Stimulated activated memory B cell treated with anti-CD40 and anti-IgM and Interleukin-4, amounts not matched to agents 10 μg/mL and 1 μg/mL and 100 μg/mL, for 72 hours (primary cell): ENCODE data around the gene TMEM266.
A peak's percentile ranks its signal among the peaks of the same experiment; 100 is the strongest.

Experiments
- ATAC-seq: fragments of 150-1000 bp; cut with Tn5 transposase; 2 replicates; pipeline ENCODE4 v1.10.0; 2021
- H3K27ac Mint-ChIP-seq: one replicate; pipeline ENCODE4 v1.8.0; 2022; ENCODE audit warnings: mild to moderate bottlenecking, mixed read lengths
- H3K27me3 Mint-ChIP-seq: one replicate; pipeline ENCODE4 v1.8.0; 2022; ENCODE audit warnings: mixed read lengths
- H3K36me3 Mint-ChIP-seq: one replicate; pipeline ENCODE4 v1.8.0; 2022; ENCODE audit warnings: mixed read lengths
- H3K4me1 Mint-ChIP-seq: one replicate; pipeline ENCODE4 v1.8.0; 2022; ENCODE audit warnings: mixed read lengths
- H3K4me3 Mint-ChIP-seq: one replicate; pipeline ENCODE4 v1.8.0; 2022; ENCODE audit warnings: mild to moderate bottlenecking, moderate library complexity, mixed read lengths
- H3K9me3 Mint-ChIP-seq: one replicate; pipeline ENCODE4 v1.8.0; 2022; ENCODE audit warnings: mixed read lengths

Gene TMEM266

DNA sequence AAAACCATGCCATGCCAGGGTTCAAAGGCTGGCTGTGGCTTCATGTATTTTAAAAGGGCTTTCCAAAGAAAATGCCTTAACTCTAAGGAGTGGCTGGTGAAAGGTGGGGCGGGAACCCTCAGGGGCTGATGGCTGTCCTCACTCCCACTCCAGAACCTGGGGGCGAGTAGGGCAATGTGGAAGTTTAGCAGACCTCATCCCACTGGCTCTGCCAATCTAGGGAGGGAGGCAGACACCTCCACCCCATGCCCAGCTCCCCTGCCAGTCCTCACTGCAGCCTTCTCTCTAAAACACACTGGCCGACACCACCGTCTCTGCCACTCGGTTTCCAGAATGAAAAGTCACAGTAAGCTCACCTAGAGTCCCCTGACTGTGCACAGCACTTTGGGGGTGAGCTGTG is 99.5 kb downstream of the TMEM266 start:
- Mint-ChIP-seq H3K4me1 (no peaks in the 10 kb centered on the region), H3K27me3 (peaks cover 21% of the 10 kb centered on the region), H3K4me3 (no peak overlapping the region), H3K36me3 (no peaks in the 10 kb centered on the region), H3K27ac (no peak overlapping the region), H3K9me3 (no peaks in the 10 kb centered on the region)
- ATAC-seq: no peak

DNA sequence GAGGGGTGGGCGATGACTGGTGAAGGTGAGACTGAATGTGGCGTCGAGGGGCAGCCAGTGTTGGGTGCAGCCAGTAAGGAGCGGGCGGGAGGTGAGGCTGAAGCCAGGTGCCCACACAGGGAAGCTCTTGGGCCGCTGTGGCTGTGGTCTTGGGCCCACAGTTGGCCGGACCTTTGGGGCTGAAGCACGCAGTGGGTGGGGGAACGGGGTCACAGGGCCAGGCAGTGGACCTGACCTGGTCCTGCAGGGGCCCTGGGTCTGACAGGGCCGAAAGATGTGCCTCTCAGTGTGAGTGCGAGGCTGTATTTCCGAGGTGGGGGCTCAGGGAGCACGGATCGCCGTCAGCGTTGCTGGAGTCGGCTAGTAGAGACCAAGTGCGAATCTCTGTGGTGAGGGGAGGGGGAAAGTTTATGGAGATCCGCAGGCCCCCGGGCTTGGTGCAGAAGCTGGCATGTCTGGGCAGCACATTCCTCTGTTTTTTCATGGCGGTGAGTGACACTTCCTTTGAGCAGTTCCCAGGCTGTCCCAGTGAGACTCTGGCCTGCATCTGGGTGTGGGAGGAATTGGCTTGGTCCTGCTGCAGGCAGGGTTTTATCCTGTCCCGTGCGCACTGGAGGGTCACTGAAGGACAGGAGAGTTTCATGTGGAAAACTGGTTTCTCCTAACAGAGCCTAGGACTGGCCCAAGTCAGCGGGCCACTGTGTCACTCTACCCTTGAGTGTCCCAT is 100.8 kb downstream of the TMEM266 start:
- no peaks in the 10 kb centered on the region for H3K36me3 Mint-ChIP-seq
- no peaks in the 10 kb centered on the region for H3K4me1 Mint-ChIP-seq
- H3K9me3 Mint-ChIP-seq: no peaks in the 10 kb centered on the region
- H3K27ac Mint-ChIP-seq: no peak overlapping the region
- no peak overlapping the region for H3K4me3 Mint-ChIP-seq
- peaks cover 21% of the 10 kb centered on the region for H3K27me3 Mint-ChIP-seq
- no peak for ATAC-seq

DNA sequence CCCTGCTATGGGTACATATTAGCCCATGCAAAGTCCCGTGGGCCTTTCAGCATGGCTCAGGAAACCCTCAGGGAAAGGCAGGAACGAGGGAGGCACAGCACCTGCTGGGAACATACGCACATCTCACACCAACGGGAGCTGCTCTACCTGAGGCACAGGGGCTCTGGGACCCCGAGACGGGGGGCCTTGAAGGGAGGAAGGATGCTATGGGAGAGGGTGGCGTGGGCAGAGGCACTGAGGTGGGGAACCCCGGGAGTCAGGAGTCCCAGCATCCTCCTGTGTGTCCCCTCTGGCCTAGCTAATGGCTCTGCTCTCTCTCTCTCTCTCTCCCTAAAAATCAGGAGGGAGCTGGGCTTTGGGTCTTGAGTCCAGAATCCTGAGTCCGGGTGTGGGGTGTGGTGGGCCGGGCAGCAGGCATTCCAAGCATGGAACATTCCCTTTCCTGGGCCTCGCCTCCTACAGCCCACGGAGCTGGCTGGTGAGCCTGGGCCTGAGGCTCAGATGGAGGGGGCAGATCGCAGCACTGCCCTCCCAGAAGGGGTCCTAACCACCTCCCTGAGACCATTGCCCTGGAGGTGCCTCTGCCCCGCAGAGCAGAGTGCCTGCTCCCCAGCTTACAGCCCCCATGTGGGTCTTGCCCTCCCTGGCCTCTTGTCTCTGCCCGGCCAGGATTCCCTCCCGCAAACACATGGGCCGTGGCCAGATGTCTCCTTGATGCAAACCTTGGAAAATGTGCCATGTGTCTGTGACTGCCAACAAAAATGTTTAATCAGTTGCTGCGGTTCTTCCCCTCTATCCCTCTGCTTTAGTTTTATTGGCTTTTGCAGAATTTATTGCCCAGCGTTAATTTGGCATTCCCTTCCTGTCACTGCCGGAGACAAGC is 101.6 kb downstream of the TMEM266 start:
- Mint-ChIP-seq H3K27me3 (peaks cover 21% of the 10 kb centered on the region), H3K4me1 (no peaks in the 10 kb centered on the region), H3K27ac (no peak overlapping the region), H3K4me3 (no peak overlapping the region), H3K9me3 (no peaks in the 10 kb centered on the region), H3K36me3 (no peaks in the 10 kb centered on the region)
- ATAC-seq: no peak

DNA sequence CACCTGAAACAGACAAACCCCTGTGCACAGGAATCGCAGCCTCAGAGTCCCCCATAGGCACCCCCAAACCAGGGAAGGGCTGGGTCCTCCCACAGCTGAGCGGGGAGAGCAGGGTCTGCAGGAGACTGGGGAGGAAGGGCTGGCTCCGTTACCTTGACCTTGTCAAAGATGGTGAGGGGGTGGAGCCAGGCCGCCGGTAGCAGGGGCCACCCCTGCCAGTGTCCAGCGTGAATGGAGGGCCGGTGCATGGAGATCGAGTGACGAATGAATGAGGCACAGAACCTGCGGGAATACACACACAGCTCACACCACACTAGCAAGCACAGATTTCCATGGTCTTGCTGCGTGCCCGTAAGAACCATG is 102.2 kb downstream of the TMEM266 start:
- Mint-ChIP-seq H3K27ac (no peak overlapping the region), H3K4me1 (no peaks in the 10 kb centered on the region), H3K36me3 (no peaks in the 10 kb centered on the region), H3K27me3 (peaks cover 21% of the 10 kb centered on the region), H3K4me3 (no peak overlapping the region), H3K9me3 (no peaks in the 10 kb centered on the region)
- no peak for ATAC-seq

DNA sequence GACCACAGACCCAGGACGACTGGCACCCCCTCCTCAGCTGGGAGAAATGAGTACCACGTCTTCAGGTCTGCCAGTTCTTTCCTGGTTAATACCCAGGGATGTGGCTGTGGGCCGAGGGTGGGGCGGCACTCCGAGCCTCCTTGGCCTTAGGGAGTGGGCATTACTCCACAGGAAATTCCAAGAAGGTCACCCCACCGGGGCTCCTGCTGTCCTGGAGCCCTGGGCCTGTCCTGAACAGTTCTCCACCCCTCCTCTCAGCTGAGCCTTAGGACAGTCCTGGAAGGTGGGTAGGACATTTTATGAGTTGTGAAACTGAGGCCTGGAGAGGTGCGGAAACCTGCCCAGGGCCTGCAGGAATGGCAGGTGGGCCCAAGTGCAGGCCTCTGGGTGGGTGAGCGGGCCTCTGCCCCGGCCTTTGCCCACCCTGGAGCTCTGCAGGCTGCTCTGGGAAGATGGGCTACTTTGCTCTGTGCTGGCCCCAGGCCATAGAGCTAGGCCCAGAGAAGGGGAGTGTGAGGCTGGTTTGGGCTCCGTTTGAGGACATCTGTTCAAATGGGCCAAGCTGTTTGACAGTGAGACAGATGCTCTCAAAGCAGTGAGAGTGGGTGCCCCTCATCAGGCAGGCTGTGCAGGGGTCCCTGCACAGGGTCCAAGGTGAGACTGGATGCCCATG is 103.1 kb downstream of the TMEM266 start:
- Mint-ChIP-seq H3K4me3 (no peak overlapping the region), H3K4me1 (no peaks in the 10 kb centered on the region), H3K27ac (no peak overlapping the region), H3K9me3 (no peaks in the 10 kb centered on the region), H3K36me3 (no peaks in the 10 kb centered on the region), H3K27me3 (peaks cover 21% of the 10 kb centered on the region)
- ATAC-seq: no peak

DNA sequence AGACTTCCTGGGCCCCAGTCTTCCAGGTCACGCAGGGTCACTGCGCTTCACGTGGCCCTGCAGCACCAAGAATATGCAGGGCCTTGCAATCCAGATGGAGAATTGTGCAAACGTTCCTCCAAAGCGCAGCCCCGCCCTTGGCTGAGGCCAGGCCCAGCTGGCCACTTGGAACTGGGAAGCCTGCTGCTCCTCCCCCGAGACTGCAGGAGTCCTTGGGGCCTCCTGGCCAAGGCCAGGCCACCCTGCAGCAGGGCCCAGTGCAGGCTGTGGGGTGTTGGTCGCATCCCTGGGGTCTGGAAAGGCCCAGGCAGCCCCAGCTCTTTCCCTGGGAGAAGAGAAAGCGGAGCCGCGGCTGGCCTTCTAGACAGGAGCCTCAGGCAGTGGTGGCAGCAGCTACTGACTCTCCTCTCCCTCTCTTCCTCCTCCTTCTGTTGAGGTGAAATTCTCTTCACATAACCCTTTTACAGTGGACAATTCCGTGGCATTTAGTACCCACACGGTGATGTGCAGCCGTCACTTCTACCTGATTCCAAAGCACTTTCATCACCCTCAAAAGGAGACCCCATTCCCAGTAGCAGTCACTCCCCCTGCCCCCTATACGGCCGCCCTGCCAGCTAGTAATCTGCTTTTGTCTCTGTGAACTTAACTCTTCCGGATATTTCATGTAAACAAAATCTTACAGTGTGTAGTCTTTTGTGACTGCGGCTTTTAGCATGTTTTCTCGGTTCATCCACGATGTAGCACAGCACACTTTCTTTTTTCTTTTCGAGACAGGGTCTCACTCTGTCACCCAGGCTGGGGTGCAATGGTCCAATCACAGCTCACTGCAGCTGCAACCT is 103.9 kb downstream of the TMEM266 start:
- H3K27me3 Mint-ChIP-seq: peaks cover 21% of the 10 kb centered on the region
- no peak for ATAC-seq
- no peaks in the 10 kb centered on the region for H3K36me3 Mint-ChIP-seq
- no peaks in the 10 kb centered on the region for H3K4me1 Mint-ChIP-seq
- no peak overlapping the region for H3K27ac Mint-ChIP-seq
- no peaks in the 10 kb centered on the region for H3K9me3 Mint-ChIP-seq
- no peak overlapping the region for H3K4me3 Mint-ChIP-seq

DNA sequence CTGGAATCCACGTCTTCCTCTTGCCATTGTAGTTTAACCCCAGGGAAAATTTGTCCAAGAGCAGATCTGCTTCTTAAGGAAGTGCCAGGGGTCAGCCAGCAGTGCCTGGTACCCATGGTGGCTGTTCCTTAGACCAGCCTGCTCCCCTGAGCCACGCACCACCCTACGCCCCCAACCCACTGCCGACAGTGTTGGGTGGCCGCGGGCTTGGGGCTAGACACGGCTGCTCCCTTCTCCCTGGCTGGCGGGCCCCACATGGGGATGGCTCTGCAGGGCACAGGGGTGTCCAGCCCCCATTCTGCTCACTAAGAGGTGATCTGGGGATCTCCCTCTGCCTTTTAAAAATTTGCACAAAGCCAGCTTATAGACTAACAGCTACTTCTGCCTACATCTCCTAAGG is 104.8 kb downstream of the TMEM266 start:
- no peak for ATAC-seq
- Mint-ChIP-seq H3K27me3 (peaks cover 21% of the 10 kb centered on the region), H3K36me3 (no peaks in the 10 kb centered on the region), H3K4me3 (no peak overlapping the region), H3K4me1 (no peaks in the 10 kb centered on the region), H3K27ac (no peak overlapping the region), H3K9me3 (no peaks in the 10 kb centered on the region)

DNA sequence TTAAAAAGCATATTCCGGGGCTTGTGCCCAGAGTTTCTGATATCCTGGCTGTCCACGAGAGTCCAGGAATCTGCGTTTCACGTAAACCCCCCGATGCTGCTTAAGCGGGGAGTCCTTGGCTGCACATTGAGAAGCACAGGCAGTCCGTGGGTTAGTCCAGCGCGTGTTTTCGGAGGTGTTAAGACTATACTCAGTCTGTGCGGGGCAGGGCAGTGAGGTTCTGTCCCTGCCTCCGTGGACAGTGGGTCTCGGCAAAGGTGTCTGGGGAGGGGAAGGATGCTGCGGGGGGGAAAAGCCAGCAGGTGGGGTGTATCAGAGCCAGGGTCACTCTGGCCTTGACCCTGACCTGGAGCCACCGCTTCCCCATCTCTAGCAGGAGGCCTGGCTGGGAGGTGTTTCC is 106.2 kb downstream of the TMEM266 start:
- no peak for ATAC-seq
- Mint-ChIP-seq H3K36me3 (no peaks in the 10 kb centered on the region), H3K4me1 (no peaks in the 10 kb centered on the region), H3K4me3 (no peak overlapping the region), H3K9me3 (no peaks in the 10 kb centered on the region), H3K27ac (no peak overlapping the region), H3K27me3 (peaks cover 8% of the 10 kb centered on the region)

DNA sequence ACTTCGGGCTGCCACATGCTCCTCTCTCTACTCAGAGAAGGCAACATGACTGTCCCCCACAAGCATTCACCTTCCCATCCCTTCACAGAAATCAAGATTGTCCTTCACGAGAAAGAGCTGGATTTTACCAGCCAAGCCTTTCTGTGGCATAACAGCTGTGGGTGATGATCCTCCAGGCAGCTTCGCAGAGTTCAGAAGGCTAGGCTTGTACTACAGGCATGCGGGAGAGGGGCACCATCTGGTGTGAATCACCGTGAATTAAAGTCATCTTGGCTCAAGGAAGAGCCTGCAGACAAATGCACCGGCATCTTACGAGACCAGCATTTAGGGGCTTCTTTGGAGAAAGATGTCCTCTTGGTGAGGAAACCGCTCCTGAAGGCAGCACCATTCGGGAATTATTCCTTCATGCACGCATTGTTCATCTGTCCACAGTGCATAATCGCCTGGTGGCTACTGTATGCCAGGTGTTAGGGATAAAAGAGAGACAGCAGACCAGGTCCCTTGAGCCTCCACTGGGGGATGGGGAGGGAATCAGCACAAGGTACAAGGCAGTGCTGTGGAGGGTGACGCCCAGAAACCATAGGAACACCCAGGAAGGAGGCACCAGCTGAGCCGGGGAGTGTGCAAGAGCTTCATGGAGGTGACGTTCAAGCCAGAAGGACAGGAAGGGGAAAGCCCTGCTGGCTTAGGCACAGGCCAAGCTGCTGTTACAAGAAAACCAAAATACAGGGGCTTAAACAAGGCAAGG is 108.6 kb downstream of the TMEM266 start:
- no peak overlapping the region for H3K27ac Mint-ChIP-seq
- no peak overlapping the region for H3K4me3 Mint-ChIP-seq

DNA sequence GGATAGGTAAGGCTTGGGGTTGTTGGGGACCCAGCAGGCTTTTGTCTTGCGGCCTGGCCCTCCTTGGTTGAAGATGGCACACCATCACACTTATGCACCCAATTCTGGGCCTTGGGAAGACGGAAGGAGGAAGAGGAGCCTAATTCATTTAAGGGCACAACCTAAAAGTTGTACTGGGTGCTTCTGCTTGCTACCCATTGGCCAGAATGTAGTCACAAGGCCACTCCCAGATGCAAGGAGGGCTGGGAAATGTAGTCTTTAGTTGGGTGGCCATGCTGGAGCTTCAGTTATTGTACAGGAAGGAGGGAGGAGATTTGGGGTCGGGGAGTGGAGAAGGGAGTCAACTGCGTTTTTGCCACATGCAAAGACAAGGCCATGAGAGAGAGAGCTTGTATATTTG is 109.2 kb downstream of the TMEM266 start:
- Mint-ChIP-seq H3K9me3 (no peaks in the 10 kb centered on the region), H3K4me3 (no peak overlapping the region), H3K4me1 (no peaks in the 10 kb centered on the region), H3K27ac (no peak overlapping the region), H3K36me3 (no peaks in the 10 kb centered on the region), H3K27me3 (peaks cover 25% of the 10 kb centered on the region)
- peak; percentile 34 for ATAC-seq

More for the DNA sequence above, 108.6 kb downstream of the TMEM266 start:
- Mint-ChIP-seq H3K4me1 (no peaks in the 10 kb centered on the region), H3K9me3 (no peaks in the 10 kb centered on the region), H3K36me3 (no peaks in the 10 kb centered on the region), H3K27me3 (peaks cover 19% of the 10 kb centered on the region)
- ATAC-seq: no peak

DNA sequence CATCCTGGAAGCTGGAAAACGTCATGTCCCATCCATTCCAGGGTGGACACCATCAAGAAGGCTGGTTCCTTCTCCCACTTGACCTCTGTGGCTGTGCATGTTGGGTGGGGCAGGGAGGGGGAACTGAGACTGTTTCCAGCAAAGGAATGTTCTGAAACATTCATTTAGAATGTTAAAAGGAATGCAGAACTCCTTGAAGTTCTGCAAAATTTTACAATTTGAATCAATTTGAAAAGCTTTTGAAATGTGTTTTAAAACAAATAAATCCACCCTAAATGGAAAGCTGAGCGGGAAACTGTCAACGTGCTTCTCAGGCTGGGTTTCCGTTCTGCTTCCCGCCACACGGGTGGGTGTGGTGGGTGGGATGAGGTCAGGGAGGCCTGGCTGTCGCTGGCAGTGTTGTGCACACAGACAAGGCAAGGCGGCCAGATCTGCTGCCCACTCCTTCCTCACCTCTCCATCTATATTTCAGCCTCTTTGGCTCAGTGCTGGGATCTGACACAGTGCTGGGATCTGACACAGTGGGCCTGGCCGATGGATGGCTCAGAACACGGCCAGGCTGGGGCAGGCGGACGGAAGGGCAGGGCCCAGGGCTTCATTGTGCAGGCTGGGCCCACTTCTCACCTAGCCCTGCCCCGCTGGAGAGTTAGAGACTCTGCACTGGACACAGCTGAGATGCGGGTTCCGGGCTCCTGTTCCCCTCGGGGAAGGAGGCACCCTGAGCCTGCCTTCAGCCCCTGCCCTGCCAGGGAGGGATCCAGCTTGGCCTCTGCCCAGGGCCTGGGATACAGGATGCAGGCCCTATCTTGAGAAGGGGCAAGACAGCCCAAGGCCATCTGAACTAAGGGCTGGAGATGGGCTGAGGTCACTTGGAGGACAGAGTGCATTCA is 110.4 kb downstream of the TMEM266 start:
- ATAC-seq: no peak
- Mint-ChIP-seq H3K4me1 (no peaks in the 10 kb centered on the region), H3K27me3 (peaks cover 26% of the 10 kb centered on the region), H3K27ac (no peak overlapping the region), H3K9me3 (no peaks in the 10 kb centered on the region), H3K4me3 (no peak overlapping the region), H3K36me3 (no peaks in the 10 kb centered on the region)

DNA sequence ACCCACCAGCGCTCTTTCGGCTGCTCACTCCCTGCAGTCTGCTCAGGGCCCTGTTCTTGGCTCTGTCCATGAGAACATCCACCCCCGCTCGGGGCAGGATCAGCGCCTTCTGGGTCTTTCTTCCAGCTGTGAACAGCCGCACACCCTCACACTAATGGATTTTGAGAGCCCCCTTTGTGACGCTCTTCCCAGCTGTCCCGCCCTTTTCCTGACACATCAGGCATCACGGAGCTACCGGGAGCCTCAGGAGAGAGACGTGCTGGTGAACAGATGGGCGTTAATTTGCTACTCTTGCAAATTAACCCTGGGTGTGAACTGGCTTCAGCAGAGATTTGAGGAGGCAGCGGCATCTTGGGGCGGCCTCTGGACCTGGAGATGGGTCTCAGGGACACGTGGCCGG is 113.0 kb downstream of the TMEM266 start:
- no peak for ATAC-seq
- no peak overlapping the region for H3K4me3 Mint-ChIP-seq
- no peak overlapping the region for H3K27ac Mint-ChIP-seq
- H3K27me3 Mint-ChIP-seq: peaks cover 46% of the 10 kb centered on the region
- no peaks in the 10 kb centered on the region for H3K9me3 Mint-ChIP-seq
- no peaks in the 10 kb centered on the region for H3K36me3 Mint-ChIP-seq
- no peaks in the 10 kb centered on the region for H3K4me1 Mint-ChIP-seq

DNA sequence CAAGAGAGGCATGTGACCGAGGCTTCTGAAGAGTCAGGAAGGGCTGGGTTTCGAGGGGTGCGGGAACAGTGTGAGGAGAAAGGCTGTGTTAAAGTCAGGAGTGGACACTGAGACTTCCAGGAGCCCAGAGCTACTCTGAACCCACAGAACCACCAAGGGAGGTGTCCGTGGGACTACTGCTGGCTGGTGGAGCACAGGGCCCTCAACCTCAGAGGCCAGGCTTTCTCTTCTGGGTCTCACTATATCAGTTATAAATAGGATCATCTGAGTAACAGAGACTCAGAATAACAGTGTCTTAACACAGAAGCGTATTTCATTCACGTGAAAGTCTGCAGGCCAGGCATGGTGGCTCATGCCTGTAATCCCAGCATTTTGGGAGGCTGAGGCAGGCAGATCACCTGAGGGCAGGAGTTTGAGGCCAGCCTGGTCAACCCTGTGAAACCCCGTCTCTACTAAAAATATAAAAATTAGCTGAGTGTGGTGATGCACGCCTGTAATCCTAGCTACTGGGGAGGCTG is 113.6 kb downstream of the TMEM266 start:
- no peaks in the 10 kb centered on the region for H3K36me3 Mint-ChIP-seq
- no peak overlapping the region for H3K27ac Mint-ChIP-seq
- ATAC-seq: no peak
- H3K27me3 Mint-ChIP-seq: peaks cover 52% of the 10 kb centered on the region
- H3K4me1 Mint-ChIP-seq: no peaks in the 10 kb centered on the region
- no peak overlapping the region for H3K4me3 Mint-ChIP-seq
- no peaks in the 10 kb centered on the region for H3K9me3 Mint-ChIP-seq
